Upper lobe of right lung (tissue), 1 donor: ENCODE measurements around the gene ADAM10. TPM values are rescaled to one million over a fixed set of nuclear protein-coding genes. Genes with fewer than 3 reads are reported as not detected.

Experiments used
- ATAC-seq: fragments of 200-7000 bp; cut with Tn5 transposase; one replicate; pipeline ENCODE4 v1.9.1; 2020; ENCODE audit warnings: mild to moderate bottlenecking, moderate library complexity
- DNase-seq: peaks from one replicate; pipeline ENCODE4 v3.0.0-alpha.2; 2020
- H3K27ac ChIP-seq: fragments of 200-600 bp; one replicate; pipeline ENCODE4 v1.8.0; 2022
- H3K27me3 ChIP-seq: fragments of 200-600 bp; one replicate; pipeline ENCODE4 v1.8.0; 2022; ENCODE audit warnings: mild to moderate bottlenecking
- H3K36me3 ChIP-seq: fragments of 200-600 bp; one replicate; pipeline ENCODE4 v1.8.0; 2022
- H3K4me1 ChIP-seq: fragments of 200-600 bp; one replicate; pipeline ENCODE4 v1.8.0; 2022
- H3K4me3 ChIP-seq: fragments of 200-600 bp; one replicate; pipeline ENCODE4 v1.8.0; 2022; ENCODE audit warnings: mild to moderate bottlenecking
- H3K9me3 ChIP-seq: fragments of 200-600 bp; one replicate; pipeline ENCODE4 v1.8.0; 2022
- CTCF ChIP-seq: fragments of 200-600 bp; IDR thresholded peaks from one replicate; pipeline ENCODE4 v1.8.0; 2022; ENCODE audit warnings: antibody characterized with exemption
- intact Hi-C: fragments of 100-400 bp; cut with DNase I; formaldehyde crosslinking; loops from one replicate; pipeline ENCODE4 v1.11.0; 2022
- total RNA-seq: library from RNA; stranded (reverse); fragmentation: NEBNext Ultra II Directional; extraction: Animal tissue kit (Norgen Biotek cat#: 25700); gene quantifications from one replicate; pipeline ENCODE4 v1.2.1, GENCODE V29; 2021
- donor health status: DM: no; HTN: yes; CAD: no; lungs with severe emphysema.

Gene ADAM10
- total RNA-seq, 1 donor from 2014 or later: 139 TPM

GRCh38 chr15:58555162-58556027 lies 194.1 kb downstream of the ADAM10 start:
- ATAC-seq: no peak
- Histone ChIP-seq H3K27ac (no peak overlapping the region), H3K9me3 (no peaks in the 10 kb centered on the region), H3K4me1 (peaks cover 14% of the 10 kb centered on the region), H3K4me3 (no peak overlapping the region), H3K36me3 (no peaks in the 10 kb centered on the region), H3K27me3 (no peaks in the 10 kb centered on the region)
- no peak for DNase-seq
- no peak for TF ChIP-seq CTCF
- intact Hi-C loops: no loop called here

- ATAC-seq (no peak), DNase-seq (no peak)
- H3K27ac ChIP-seq: no peak overlapping the region
- no peaks in the 10 kb centered on the region for H3K27me3 ChIP-seq
- H3K9me3 ChIP-seq: no peaks in the 10 kb centered on the region
- no peak for TF ChIP-seq CTCF
- no peak overlapping the region for H3K4me3 ChIP-seq
- no peaks in the 10 kb centered on the region for H3K36me3 ChIP-seq
- intact Hi-C loops: no loop called here
- peaks cover 14% of the 10 kb centered on the region for H3K4me1 ChIP-seq
These were observed 194.7 kb downstream of the ADAM10 start for GRCh38 chr15:58554758-58555157.

- TF ChIP-seq CTCF: no peak
- DNase-seq (no peak), ATAC-seq (no peak)
- H3K27ac ChIP-seq: no peak overlapping the region
- no peaks in the 10 kb centered on the region for H3K27me3 ChIP-seq
- H3K36me3 ChIP-seq: no peaks in the 10 kb centered on the region
- H3K4me3 ChIP-seq: no peak overlapping the region
- no peaks in the 10 kb centered on the region for H3K9me3 ChIP-seq
- intact Hi-C loops: no loop called here
- H3K4me1 ChIP-seq: peaks cover 14% of the 10 kb centered on the region
These were observed 196.1 kb downstream of the ADAM10 start for GRCh38 chr15:58553365-58553918.

GRCh38 chr15:58552505-58553364 lies 196.8 kb downstream of the ADAM10 start:
- no peaks in the 10 kb centered on the region for H3K36me3 ChIP-seq
- TF ChIP-seq CTCF: no peak
- H3K4me1 ChIP-seq: peaks cover 14% of the 10 kb centered on the region
- H3K9me3 ChIP-seq: no peaks in the 10 kb centered on the region
- no peak for ATAC-seq
- intact Hi-C loops: no loop called here
- peak overlapping the region; percentile 69 for H3K27ac ChIP-seq
- peak overlapping the region; percentile 29 for H3K4me3 ChIP-seq
- no peak for DNase-seq
- no peaks in the 10 kb centered on the region for H3K27me3 ChIP-seq

- DNase-seq (no peak), ATAC-seq (peak; percentile 74)
- no peaks in the 10 kb centered on the region for H3K27me3 ChIP-seq
- H3K4me3 ChIP-seq: peak overlapping the region; percentile 29
- peaks cover 14% of the 10 kb centered on the region for H3K4me1 ChIP-seq
- peak overlapping the region; percentile 69 for H3K27ac ChIP-seq
- intact Hi-C loops: no loop called here
- no peak for TF ChIP-seq CTCF
- H3K36me3 ChIP-seq: no peaks in the 10 kb centered on the region
- no peaks in the 10 kb centered on the region for H3K9me3 ChIP-seq
These were observed 197.6 kb downstream of the ADAM10 start for GRCh38 chr15:58551764-58552504.
